GM08714 (cell line): ENCODE results near the gene CEACAM16.

Experiments
- H3K4me3 ChIP-seq: fragments of 200-500 bp; sonication (Bioruptor generic); 2 replicates; pipeline ENCODE4 v1.5.1; 2014; ENCODE audit warnings: mild to moderate bottlenecking, low read length, inconsistent platforms
- ZNF274 ChIP-seq: IDR thresholded peaks from 2 replicates; pipeline ENCODE4 v1.6.1; 2012; ENCODE audit warnings: mild to moderate bottlenecking, low read depth, low read length

CEACAM16 gene

GRCh38 chr19:44747739-44748425 is 48.9 kb downstream of the CEACAM16 start:
- TF ChIP-seq ZNF274, result no peak
- peak overlapping the region; percentile 76 for H3K4me3 ChIP-seq

- TF ChIP-seq ZNF274, result no peak
These were observed 49.7 kb downstream of the CEACAM16 start, which contains the start of gene BCL3 for GRCh38 chr19:44748426-44749254. BCL3 (plus strand) TSS chr19:44748708; CDS start chr19:44748791, 83 bp downstream.

GRCh38 chr19:44749292-44749691 is 50.3 kb downstream of the CEACAM16 start:
- H3K4me3 ChIP-seq, result peak overlapping the region; percentile 89
- no peak for TF ChIP-seq ZNF274

More at GRCh38 chr19:44748426-44749254, 49.7 kb downstream of the CEACAM16 start, which contains the start of gene BCL3:
- peak within 1 kb of the TSS; percentile 89 for H3K4me3 ChIP-seq

- TF ChIP-seq ZNF274, result no peak
- H3K4me3 ChIP-seq, result peak overlapping the region; percentile 89; the same call in 1 of the 2 replicates
These were observed 51.0 kb downstream of the CEACAM16 start for GRCh38 chr19:44749994-44750393.

- peak overlapping the region; percentile 39; the same call in 1 of the 2 replicates for H3K4me3 ChIP-seq
- TF ChIP-seq ZNF274, result no peak
These were observed 53.3 kb downstream of the CEACAM16 start for GRCh38 chr19:44752123-44752815.

- H3K4me3 ChIP-seq, result peak overlapping the region; percentile 39; the same call in 1 of the 2 replicates
- no peak for TF ChIP-seq ZNF274
These were observed 54.1 kb downstream of the CEACAM16 start for GRCh38 chr19:44752816-44753625.

GRCh38 chr19:44753626-44753931 is 54.6 kb downstream of the CEACAM16 start:
- H3K4me3 ChIP-seq, result peak overlapping the region; percentile 74
- TF ChIP-seq ZNF274, result no peak

GRCh38 chr19:44753932-44754749 is 55.2 kb downstream of the CEACAM16 start:
- no peak for TF ChIP-seq ZNF274
- peak overlapping the region; percentile 74 for H3K4me3 ChIP-seq

GRCh38 chr19:44754750-44755080 is 55.8 kb downstream of the CEACAM16 start:
- no peak for TF ChIP-seq ZNF274
- H3K4me3 ChIP-seq, result peak overlapping the region; percentile 51; the same call in 1 of the 2 replicates

- H3K4me3 ChIP-seq, result peak overlapping the region; percentile 51; the same call in 1 of the 2 replicates
- no peak for TF ChIP-seq ZNF274
These were observed 56.3 kb downstream of the CEACAM16 start for GRCh38 chr19:44755219-44755618.

- H3K4me3 ChIP-seq, result no peak overlapping the region
- TF ChIP-seq ZNF274, result no peak
These were observed 57.2 kb downstream of the CEACAM16 start for GRCh38 chr19:44756089-44756562.

- no peak overlapping the region for H3K4me3 ChIP-seq
- TF ChIP-seq ZNF274, result no peak
These were observed 58.2 kb downstream of the CEACAM16 start for GRCh38 chr19:44757057-44757734.
